Kidney epithelial cell (primary cell): ENCODE results near the gene MYPOP. TPM values are rescaled to one million over a fixed set of nuclear protein-coding genes. Genes with fewer than 3 reads are reported as not detected.

Source experiments
- DNase-seq: peaks from one replicate; pipeline ENCODE4 v3.0.0-alpha.2; 2010; ENCODE audit warnings: low read depth
- H3K27me3 ChIP-seq: 2 replicates; pipeline ENCODE4 v1.6.0; 2011; ENCODE audit warnings: low read length; ENCODE audit not compliant: control insufficient read depth, insufficient read depth
- H3K36me3 ChIP-seq: 2 replicates; pipeline ENCODE4 v1.5.1; 2011; ENCODE audit warnings: low read length; ENCODE audit not compliant: control insufficient read depth, insufficient read depth
- H3K4me3 ChIP-seq: 2 replicates; pipeline ENCODE4 v1.5.1; 2011; ENCODE audit warnings: low read depth, mild to moderate bottlenecking, control low read depth, low read length
- CTCF ChIP-seq: IDR thresholded peaks from 2 replicates; pipeline ENCODE4 v1.5.1; 2011; ENCODE audit warnings: mild to moderate bottlenecking, moderate library complexity, low read length, control low read depth, inconsistent platforms; ENCODE audit not compliant: insufficient read depth, poor library complexity, severe bottlenecking
- total RNA-seq: library from RNA; depleted of rRNA; stranded (reverse); fragments of >200 nt; gene quantifications from 2 replicates; pipeline ENCODE4 v1.2.3, GENCODE V29; 2015

The MYPOP gene
- total RNA-seq = 3.0 and 8.0 TPM in 2 replicates

- no peak for DNase-seq
- peak within 1 kb of the TSS; percentile 76 for H3K4me3 ChIP-seq
- TF ChIP-seq CTCF = no peak
- H3K36me3 ChIP-seq = peaks cover 1% of the 10 kb centered on the region
- no peaks in the 10 kb centered on the region for H3K27me3 ChIP-seq
These were observed at the start of gene MYPOP for GRCh38 chr19:45901912-45902650. MYPOP (minus strand) TSS chr19:45902613; CDS start chr19:45901773, 840 bp downstream.

GRCh38 chr19:45947926-45948325 lies 45.5 kb upstream of the MYPOP start:
- no peaks in the 10 kb centered on the region for H3K36me3 ChIP-seq
- TF ChIP-seq CTCF = no peak
- peaks cover 5% of the 10 kb centered on the region for H3K27me3 ChIP-seq
- no peak overlapping the region for H3K4me3 ChIP-seq
- DNase-seq = peak; percentile 9

GRCh38 chr19:45940515-45940805 lies 38.0 kb upstream of the MYPOP start:
- Histone ChIP-seq H3K4me3 (no peak overlapping the region), H3K27me3 (peaks cover 15% of the 10 kb centered on the region), H3K36me3 (no peaks in the 10 kb centered on the region)
- no peak for DNase-seq
- TF ChIP-seq CTCF = no peak

GRCh38 chr19:45939792-45940514 lies 37.5 kb upstream of the MYPOP start:
- H3K27me3 ChIP-seq = peaks cover 18% of the 10 kb centered on the region
- H3K4me3 ChIP-seq = no peak overlapping the region
- DNase-seq = no peak
- H3K36me3 ChIP-seq = no peaks in the 10 kb centered on the region
- no peak for TF ChIP-seq CTCF

GRCh38 chr19:45938733-45939319 lies 36.4 kb upstream of the MYPOP start:
- DNase-seq = no peak
- TF ChIP-seq CTCF = no peak
- Histone ChIP-seq H3K4me3 (no peak overlapping the region), H3K27me3 (peaks cover 16% of the 10 kb centered on the region), H3K36me3 (no peaks in the 10 kb centered on the region)
